Lung (tissue), 12 donors: Measurements from ENCODE around the gene SLC8A1. TPM values are rescaled to one million over a fixed set of nuclear protein-coding genes. Genes with fewer than 3 reads are reported as not detected.

Experiments
- ATAC-seq: fragments of 200-7000 bp; cut with Tn5 transposase; one replicate; pipeline ENCODE4 v1.9.1; 2020; ENCODE audit warnings: moderate number of reproducible peaks; ENCODE audit not compliant: insufficient read depth, low FRiP score
- DNase-seq, 3 donors: peaks; one replicate each; pipeline ENCODE4 v3.0.0-alpha.2; 2013 to 2017
- H3K27ac ChIP-seq, 2 donors: one replicate each; pipeline ENCODE4 v1.5.1; 2013; ENCODE audit warnings: mild to moderate bottlenecking in 2 of 2, moderate library complexity in 2 of 2, control low read depth in 1 of 2, inconsistent platforms in 1 of 2, low read depth in 1 of 2, low read length in 1 of 2
- H3K27me3 ChIP-seq, 3 donors: one replicate each; pipeline ENCODE4 v1.5.1; 2013; ENCODE audit warnings: low read length in 2 of 3; ENCODE audit not compliant: control insufficient read depth in 3 of 3, insufficient read depth in 3 of 3
- H3K36me3 ChIP-seq, 4 donors: one replicate each; pipeline ENCODE4 v1.5.1; 2013; ENCODE audit warnings: low read length in 4 of 4, mild to moderate bottlenecking in 1 of 4, moderate library complexity in 1 of 4; ENCODE audit not compliant: control insufficient read depth in 4 of 4, insufficient read depth in 4 of 4
- H3K4me1 ChIP-seq, 5 donors: one replicate each; pipeline ENCODE4 v1.5.1; 2013; ENCODE audit warnings: low read length in 5 of 5, mild to moderate bottlenecking in 2 of 5, moderate library complexity in 1 of 5; ENCODE audit not compliant: control insufficient read depth in 5 of 5, insufficient read depth in 5 of 5
- H3K4me3 ChIP-seq: one replicate; pipeline ENCODE4 v1.5.1; 2013; ENCODE audit warnings: mild to moderate bottlenecking, control low read depth, moderate library complexity
- H3K9ac ChIP-seq, 2 donors: one replicate each; pipeline ENCODE4 v1.5.1; 2013; ENCODE audit warnings: low read length in 2 of 2, control low read depth in 1 of 2; ENCODE audit not compliant: insufficient read depth in 1 of 2
- H3K9me3 ChIP-seq, 4 donors: one replicate each; pipeline ENCODE4 v1.5.1; 2013; ENCODE audit warnings: low read length in 3 of 4, mild to moderate bottlenecking in 1 of 4, moderate library complexity in 1 of 4; ENCODE audit not compliant: control insufficient read depth in 4 of 4, insufficient read depth in 3 of 4
- WGBS, 2 donors: extraction: QIAGEN DNeasy Blood & Tissue Kit; methylation state at CpG; one replicate each; pipeline ENCODE4 v1.1.7; 2013; 5-methylcytosine and 5-hydroxymethylcytosine counted together
- polyA plus RNA-seq, 2 donors: library from polyadenylated mRNA; stranded (reverse); fragments of 200-250 nt; gene quantifications; one replicate each; pipeline ENCODE4 v1.2.1, GENCODE V29; 2013
- total RNA-seq, 2 donors: library from RNA; depleted of rRNA in 1 of 2; stranded (reverse); fragments of >200 nt in 1 of 2; gene quantifications; one replicate each; pipeline ENCODE4 v1.2.1, GENCODE V29; 2014 to 2021
- TF ChIP-seq, protein P1 (sequence below): IDR thresholded peaks from 2 replicates; pipeline ENCODE4 v1.5.1; 2012; ENCODE audit warnings: mild to moderate bottlenecking; ENCODE audit errors: control extremely low read depth, extremely low read depth
- donor health status: control.
- donor health status: control.
- donor health status: Bipolar disorder and iron deficiency.
- donor health status: healthy.
- donor health status: DM: yes; HTN: yes; CAD: no.

SLC8A1 gene
- total and polyA plus RNA-seq, 4 donors: 1.2 to 34.7 (median 18.4) TPM

DNA sequence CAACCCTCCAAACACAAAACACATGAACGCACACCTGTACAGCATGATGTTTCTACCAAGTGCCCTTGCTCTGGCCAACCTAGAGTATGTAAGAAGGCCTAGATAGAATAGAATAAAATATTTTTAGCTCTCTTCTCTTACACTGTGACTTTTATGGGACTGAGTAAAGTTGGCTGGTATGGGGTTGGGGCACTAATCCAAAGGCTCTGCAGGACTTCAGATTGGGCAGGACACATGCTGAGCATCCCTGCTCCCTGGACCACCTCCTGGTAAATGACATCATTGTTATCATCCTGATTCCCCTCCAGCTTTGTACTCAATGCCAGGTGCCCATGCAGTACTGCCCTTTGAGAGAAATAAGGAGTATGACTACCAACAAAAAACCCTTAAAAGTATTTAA, 322.2 kb downstream of the SLC8A1 start:
- H3K27me3 ChIP-seq: no peaks in the 10 kb centered on the region
- H3K4me3 ChIP-seq: no peak overlapping the region
- TF ChIP-seq, protein P1, sequence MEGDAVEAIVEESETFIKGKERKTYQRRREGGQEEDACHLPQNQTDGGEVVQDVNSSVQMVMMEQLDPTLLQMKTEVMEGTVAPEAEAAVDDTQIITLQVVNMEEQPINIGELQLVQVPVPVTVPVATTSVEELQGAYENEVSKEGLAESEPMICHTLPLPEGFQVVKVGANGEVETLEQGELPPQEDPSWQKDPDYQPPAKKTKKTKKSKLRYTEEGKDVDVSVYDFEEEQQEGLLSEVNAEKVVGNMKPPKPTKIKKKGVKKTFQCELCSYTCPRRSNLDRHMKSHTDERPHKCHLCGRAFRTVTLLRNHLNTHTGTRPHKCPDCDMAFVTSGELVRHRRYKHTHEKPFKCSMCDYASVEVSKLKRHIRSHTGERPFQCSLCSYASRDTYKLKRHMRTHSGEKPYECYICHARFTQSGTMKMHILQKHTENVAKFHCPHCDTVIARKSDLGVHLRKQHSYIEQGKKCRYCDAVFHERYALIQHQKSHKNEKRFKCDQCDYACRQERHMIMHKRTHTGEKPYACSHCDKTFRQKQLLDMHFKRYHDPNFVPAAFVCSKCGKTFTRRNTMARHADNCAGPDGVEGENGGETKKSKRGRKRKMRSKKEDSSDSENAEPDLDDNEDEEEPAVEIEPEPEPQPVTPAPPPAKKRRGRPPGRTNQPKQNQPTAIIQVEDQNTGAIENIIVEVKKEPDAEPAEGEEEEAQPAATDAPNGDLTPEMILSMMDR: no peak
- H3K27ac ChIP-seq: peak overlapping the region in 1 of 2 donors; percentile 51
- ATAC-seq (no peak), DNase-seq (no peak)
- peaks cover 0 to 16% (median 0%) of the 10 kb centered on the region in 5 donors for H3K4me1 ChIP-seq
- no peaks in the 10 kb centered on the region for H3K9me3 ChIP-seq
- 96 to 97% methylated on average over 1 of the region's 1 CpG for WGBS, 2 donors
- H3K9ac ChIP-seq: no peak overlapping the region
- no peaks in the 10 kb centered on the region for H3K36me3 ChIP-seq

- Histone ChIP-seq H3K9me3 (no peaks in the 10 kb centered on the region), H3K36me3 (no peaks in the 10 kb centered on the region), H3K4me3 (no peak overlapping the region), H3K9ac (no peak overlapping the region), H3K4me1 (peaks cover 0 to 21% (median 1%) of the 10 kb centered on the region in 5 donors), H3K27me3 (no peaks in the 10 kb centered on the region), H3K27ac (no peak overlapping the region)
- WGBS, 2 donors: 88 to 93% methylated on average over 1 of the region's 1 CpG
- TF ChIP-seq, protein P1: no peak
- DNase-seq (no peak), ATAC-seq (no peak)
Observed at GRCh38 chr2:40128796-40129195, 323.1 kb downstream of the SLC8A1 start.

- Histone ChIP-seq H3K9ac (no peak overlapping the region), H3K27me3 (no peaks in the 10 kb centered on the region), H3K4me1 (peaks cover 0 to 16% (median 3%) of the 10 kb centered on the region in 5 donors), H3K36me3 (no peaks in the 10 kb centered on the region), H3K27ac (peak overlapping the region; percentile 22 to 61), H3K4me3 (no peak overlapping the region), H3K9me3 (no peaks in the 10 kb centered on the region)
- peak; percentile 51 to 65 (median 59) for DNase-seq
- 81 to 92% methylated on average over 5 of the region's 5 CpGs for WGBS, 2 donors
- TF ChIP-seq, protein P1: no peak
- ATAC-seq: no peak
Observed at GRCh38 chr2:40127890-40128557, 323.9 kb downstream of the SLC8A1 start.
